ENCODE measurements around the gene SPTBN1. TPM values are rescaled to one million over a fixed set of nuclear protein-coding genes. Genes with fewer than 3 reads are reported as not detected.

The SPTBN1 gene
- polyA plus RNA-seq, 1 experiment, result 56.6 TPM

- Histone ChIP-seq H3K9me3 (ENCODE audit: control insufficient read depth, insufficient read depth, low read length) (no peaks in the 10 kb centered on the region), H3K4me3 (ENCODE audit: low read depth, low read length) (no peak overlapping the region), H3K27ac (ENCODE audit: low read depth, low read length) (no peak overlapping the region), H3K27me3 (ENCODE audit: control insufficient read depth, insufficient read depth, low read length) (no peaks in the 10 kb centered on the region)
- ChIA-PET POLR2A (interaction anchor here (0.5 kb wide), 1 partner anchor 42 kb away, joined by 3 read pairs; no protein-coding TSS in a partner anchor), CTCF (interaction anchor here (1.2 kb wide), 1 partner anchor 494 kb away, joined by 3 read pairs; no protein-coding TSS in a partner anchor)
- no peak for TF ChIP-seq CTCF (IDR thresholded peaks at IDR 0.05; ENCODE audit: low read depth, low read length)
- DNase-seq (ENCODE audit: low read depth, low spot score), result no peak
These were observed 145.2 kb downstream of the SPTBN1 start for GRCh38 chr2:54601339-54601738.

GRCh38 chr2:54602736-54603322, 146.7 kb downstream of the SPTBN1 start:
- DNase-seq (ENCODE audit: low read depth, low spot score), result peak; percentile 41
- H3K4me3 ChIP-seq (ENCODE audit: low read depth, low read length), result no peak overlapping the region
- H3K27me3 ChIP-seq (ENCODE audit: control insufficient read depth, insufficient read depth, low read length), result no peaks in the 10 kb centered on the region
- ChIA-PET POLR2A (no interaction called here), CTCF (no interaction called here)
- H3K9me3 ChIP-seq (ENCODE audit: control insufficient read depth, insufficient read depth, low read length), result no peaks in the 10 kb centered on the region
- no peak for TF ChIP-seq CTCF (IDR thresholded peaks at IDR 0.05; ENCODE audit: low read depth, low read length)
- H3K27ac ChIP-seq (ENCODE audit: low read depth, low read length), result peak overlapping the region; percentile 63

- H3K9me3 ChIP-seq (ENCODE audit: control insufficient read depth, insufficient read depth, low read length), result no peaks in the 10 kb centered on the region
- H3K27ac ChIP-seq (ENCODE audit: low read depth, low read length), result peak overlapping the region; percentile 63
- DNase-seq (ENCODE audit: low read depth, low spot score), result no peak
- H3K27me3 ChIP-seq (ENCODE audit: control insufficient read depth, insufficient read depth, low read length), result no peaks in the 10 kb centered on the region
- CTCF ChIA-PET, result no interaction called here
- H3K4me3 ChIP-seq (ENCODE audit: low read depth, low read length), result no peak overlapping the region
- POLR2A ChIA-PET, result no interaction called here
- TF ChIP-seq CTCF (IDR thresholded peaks at IDR 0.05; ENCODE audit: low read depth, low read length), result no peak
These were observed 147.2 kb downstream of the SPTBN1 start for GRCh38 chr2:54603357-54603756.

GRCh38 chr2:54603796-54604195, 147.7 kb downstream of the SPTBN1 start:
- H3K27me3 ChIP-seq (ENCODE audit: control insufficient read depth, insufficient read depth, low read length), result no peaks in the 10 kb centered on the region
- no peak for DNase-seq (ENCODE audit: low read depth, low spot score)
- CTCF ChIA-PET, result no interaction called here
- no peaks in the 10 kb centered on the region for H3K9me3 ChIP-seq (ENCODE audit: control insufficient read depth, insufficient read depth, low read length)
- TF ChIP-seq CTCF (IDR thresholded peaks at IDR 0.05; ENCODE audit: low read depth, low read length), result no peak
- no peak overlapping the region for H3K4me3 ChIP-seq (ENCODE audit: low read depth, low read length)
- no peak overlapping the region for H3K27ac ChIP-seq (ENCODE audit: low read depth, low read length)
- POLR2A ChIA-PET, result no interaction called here

- H3K27ac ChIP-seq (ENCODE audit: low read depth, low read length), result no peak overlapping the region
- TF ChIP-seq CTCF (IDR thresholded peaks at IDR 0.05; ENCODE audit: low read depth, low read length), result no peak
- H3K4me3 ChIP-seq (ENCODE audit: low read depth, low read length), result no peak overlapping the region
- ChIA-PET POLR2A (no interaction called here), CTCF (interaction anchor here (0.8 kb wide), 1 partner anchor 62 kb away, joined by 4 read pairs; no protein-coding TSS in a partner anchor)
- no peak for DNase-seq (ENCODE audit: low read depth, low spot score)
- no peaks in the 10 kb centered on the region for H3K9me3 ChIP-seq (ENCODE audit: control insufficient read depth, insufficient read depth, low read length)
- no peaks in the 10 kb centered on the region for H3K27me3 ChIP-seq (ENCODE audit: control insufficient read depth, insufficient read depth, low read length)
These were observed 148.7 kb downstream of the SPTBN1 start for GRCh38 chr2:54604871-54605270.
